ENCODE data around the gene C9orf43.

C9orf43 gene

GRCh38 chr9:113468716-113469448, 58.3 kb downstream of the C9orf43 start:
- no peak for DNase-seq (ENCODE audit: low read depth)

- no peak for DNase-seq (ENCODE audit: low read depth)
Observed at GRCh38 chr9:113471143-113471542, 60.6 kb downstream of the C9orf43 start.

GRCh38 chr9:113471566-113471965, 61.0 kb downstream of the C9orf43 start:
- no peak for DNase-seq (ENCODE audit: low read depth)

- DNase-seq (ENCODE audit: low read depth): no peak
Observed at GRCh38 chr9:113472199-113472598, 61.7 kb downstream of the C9orf43 start.

GRCh38 chr9:113474360-113475028, 63.9 kb downstream of the C9orf43 start:
- DNase-seq (ENCODE audit: low read depth): no peak

- DNase-seq (ENCODE audit: low read depth): no peak
Observed at GRCh38 chr9:113475031-113475430, 64.5 kb downstream of the C9orf43 start.

- DNase-seq (ENCODE audit: low read depth): no peak
Observed at GRCh38 chr9:113475992-113476391, 65.4 kb downstream of the C9orf43 start.

GRCh38 chr9:113476511-113476916, 66.0 kb downstream of the C9orf43 start:
- DNase-seq (ENCODE audit: low read depth): no peak

GRCh38 chr9:113477058-113477457, 66.5 kb downstream of the C9orf43 start:
- DNase-seq (ENCODE audit: low read depth): no peak

- no peak for DNase-seq (ENCODE audit: low read depth)
Observed at GRCh38 chr9:113477661-113478060, 67.1 kb downstream of the C9orf43 start.

- DNase-seq (ENCODE audit: low read depth): no peak
Observed at GRCh38 chr9:113479174-113479621, 68.7 kb downstream of the C9orf43 start.
